Esophagus squamous epithelium (tissue), 5 donors: ENCODE measurements around the gene PDLIM5. TPM values are rescaled to one million over a fixed set of nuclear protein-coding genes. Genes with fewer than 3 reads are reported as not detected.

ENCODE experiments used
- DNase-seq: peaks from one replicate; lab custom pipeline; 2025; lab: John Stamatoyannopoulos, UW
- H3K27ac ChIP-seq, 4 donors: fragments of 200-600 bp; sonication (generic); one replicate each; pipeline ENCODE4 v1.5.1; 2016 to 2019; ENCODE audit warnings: mild to moderate bottlenecking in 1 of 4
- H3K27me3 ChIP-seq, 4 donors: fragments of 200-600 bp; sonication (generic); 1 replicate in 3 of 4; 2 replicates in 1 of 4; pipeline versions ENCODE4 v1.5.1 to v1.6.0; 2017 to 2021; ENCODE audit warnings: antibody characterized with exemption in 1 of 4
- H3K36me3 ChIP-seq, 3 donors: fragments of 200-600 bp; sonication (generic); one replicate each; pipeline ENCODE4 v1.5.1; 2016 to 2019
- H3K4me1 ChIP-seq, 3 donors: fragments of 200-600 bp; sonication (generic); one replicate each; pipeline ENCODE4 v1.5.1; 2017 to 2019
- H3K4me3 ChIP-seq, 4 donors: fragments of 200-600 bp; sonication (generic); 1 replicate in 3 of 4; 2 replicates in 1 of 4; pipeline ENCODE4 v1.5.1; 2016 to 2019; ENCODE audit warnings: mild to moderate bottlenecking in 2 of 4, moderate library complexity in 1 of 4
- H3K9me3 ChIP-seq, 3 donors: fragments of 200-600 bp; sonication (generic); one replicate each; pipeline ENCODE4 v1.5.1; 2016 to 2019
- CTCF ChIP-seq, 6 experiments: fragments of 450-650 bp in 4 of 6; fragments of 200-600 bp in 2 of 6; sonication (generic) in 2 of 6; IDR thresholded peaks; one replicate each; pipeline ENCODE4 v1.5.1; 2016 to 2019; ENCODE audit warnings: antibody characterized with exemption in 6 of 6, mild to moderate bottlenecking in 4 of 6, moderate library complexity in 4 of 6
- POLR2A ChIP-seq, 4 donors: fragments of 450-650 bp; IDR thresholded peaks; one replicate each; pipeline ENCODE4 v1.6.1; 2017; ENCODE audit warnings: antibody characterized with exemption in 4 of 4, mild to moderate bottlenecking in 4 of 4, moderate library complexity in 3 of 4
- WGBS, 2 donors: methylation state at CpG; one replicate each; pipeline ENCODE4 v1.1.5; 2018; 5-methylcytosine and 5-hydroxymethylcytosine counted together
- intact Hi-C: fragments of 100-400 bp; cut with DNase I; formaldehyde crosslinking; loops from one replicate; pipeline ENCODE4 v1.15.0; 2022
- total RNA-seq, 4 donors: library from RNA; depleted of rRNA; stranded (reverse); fragments of >200 nt; gene quantifications; one replicate each; pipeline ENCODE4 v1.1.0, GENCODE V29; 2016
- donor health status: DM: yes; HTN: yes; CAD: no.

The PDLIM5 gene
- total RNA-seq, 4 donors from 2014 or later, result 57.0 to 204 (median 157) TPM

GRCh38 chr4:94435874-94436273, 15.9 kb upstream of the PDLIM5 start:
- no peaks in the 10 kb centered on the region for H3K9me3 ChIP-seq
- no peak overlapping the region for H3K4me3 ChIP-seq
- TF ChIP-seq POLR2A (IDR thresholded peaks at IDR 0.05), result no peak
- WGBS, 2 donors, result 57 to 73% methylated on average over 2 of the region's 2 CpGs
- DNase-seq, result no peak
- intact Hi-C loops, result no loop called here
- no peaks in the 10 kb centered on the region for H3K4me1 ChIP-seq
- H3K27ac ChIP-seq, result no peak overlapping the region
- no peaks in the 10 kb centered on the region for H3K36me3 ChIP-seq
- no peaks in the 10 kb centered on the region for H3K27me3 ChIP-seq

- H3K36me3 ChIP-seq, result no peaks in the 10 kb centered on the region
- TF ChIP-seq CTCF (IDR thresholded peaks at IDR 0.05), result no peak
- no peak for TF ChIP-seq POLR2A (IDR thresholded peaks at IDR 0.05)
- no peak for DNase-seq
- no peaks in the 10 kb centered on the region for H3K27me3 ChIP-seq
- intact Hi-C loops, result no loop called here
- no peak overlapping the region for H3K4me3 ChIP-seq
- H3K4me1 ChIP-seq, result no peaks in the 10 kb centered on the region
- no peaks in the 10 kb centered on the region for H3K9me3 ChIP-seq
- no peak overlapping the region for H3K27ac ChIP-seq
- WGBS, 2 donors, result 85 to 95% methylated on average over 1 of the region's 1 CpG
Measured at GRCh38 chr4:94436512-94436911, 15.2 kb upstream of the PDLIM5 start.

DNA sequence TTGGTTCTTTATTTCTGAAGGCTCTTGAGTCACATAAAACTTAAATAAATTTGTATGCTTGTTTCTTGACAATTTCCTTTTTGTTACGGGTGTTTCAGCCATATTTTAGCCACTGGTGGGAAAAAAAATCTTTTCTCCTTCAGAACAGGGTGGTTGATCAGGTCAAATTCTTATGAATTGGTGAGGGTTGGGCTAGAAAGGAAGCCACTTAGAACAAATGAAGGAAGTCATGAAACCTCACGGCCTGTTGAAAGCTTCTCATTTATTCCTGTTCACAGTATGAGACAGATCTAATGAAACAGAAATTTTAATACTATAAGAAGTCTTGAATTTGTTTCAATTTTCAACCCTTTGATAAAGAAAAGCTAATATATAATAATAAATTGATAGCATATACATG, 12.1 kb upstream of the PDLIM5 start:
- no peak overlapping the region for H3K4me3 ChIP-seq
- no peaks in the 10 kb centered on the region for H3K4me1 ChIP-seq
- 65 to 67% methylated on average over 2 of the region's 2 CpGs for WGBS, 2 donors
- no peak overlapping the region for H3K27ac ChIP-seq
- no peak for DNase-seq
- no peaks in the 10 kb centered on the region for H3K9me3 ChIP-seq
- intact Hi-C loops, result no loop called here
- no peaks in the 10 kb centered on the region for H3K36me3 ChIP-seq
- TF ChIP-seq CTCF (IDR thresholded peaks at IDR 0.05) (no peak), POLR2A (IDR thresholded peaks at IDR 0.05) (no peak)
- H3K27me3 ChIP-seq, result no peaks in the 10 kb centered on the region

GRCh38 chr4:94441838-94442237, 9.9 kb upstream of the PDLIM5 start:
- WGBS, 2 donors, result 79 to 90% methylated on average over 3 of the region's 3 CpGs
- Histone ChIP-seq H3K4me3 (no peak overlapping the region), H3K27ac (no peak overlapping the region), H3K36me3 (no peaks in the 10 kb centered on the region), H3K9me3 (no peaks in the 10 kb centered on the region), H3K4me1 (no peaks in the 10 kb centered on the region), H3K27me3 (no peaks in the 10 kb centered on the region)
- intact Hi-C loops, result no loop called here
- TF ChIP-seq POLR2A (IDR thresholded peaks at IDR 0.05), result no peak
- TF ChIP-seq CTCF (IDR thresholded peaks at IDR 0.05), result no peak
- no peak for DNase-seq

DNA sequence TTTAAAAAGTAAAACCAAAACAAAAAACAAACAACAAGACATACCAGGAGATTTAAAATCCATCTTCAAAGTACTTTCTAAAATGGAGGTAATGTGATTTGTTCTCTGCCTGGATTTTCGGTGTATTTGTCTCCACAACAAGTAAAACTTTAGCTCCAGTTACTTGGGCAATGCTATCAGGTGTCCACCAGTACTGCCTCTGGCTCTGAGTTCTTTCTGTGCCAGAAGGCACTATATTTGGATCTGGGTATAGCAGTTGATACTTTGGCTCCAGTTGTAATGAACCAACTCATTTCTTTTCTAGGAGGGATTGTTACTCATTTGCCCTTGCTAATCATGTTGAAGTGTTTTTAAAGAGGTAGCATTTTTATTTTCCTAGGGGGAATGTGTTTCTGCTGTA, 9.5 kb upstream of the PDLIM5 start:
- no peak for DNase-seq
- Histone ChIP-seq H3K36me3 (no peaks in the 10 kb centered on the region), H3K4me3 (no peak overlapping the region), H3K4me1 (no peaks in the 10 kb centered on the region), H3K27ac (no peak overlapping the region), H3K27me3 (no peaks in the 10 kb centered on the region), H3K9me3 (no peaks in the 10 kb centered on the region)
- no peak for TF ChIP-seq CTCF (IDR thresholded peaks at IDR 0.05)
- no peak for TF ChIP-seq POLR2A (IDR thresholded peaks at IDR 0.05)
- intact Hi-C loops, result no loop called here
- 93 to 95% methylated on average over 1 of the region's 1 CpG for WGBS, 2 donors

GRCh38 chr4:94446386-94446785, 5.4 kb upstream of the PDLIM5 start:
- H3K9me3 ChIP-seq, result no peaks in the 10 kb centered on the region
- H3K36me3 ChIP-seq, result no peaks in the 10 kb centered on the region
- whole genome bisulfite sequencing, 2 donors, result 45 to 54% methylated on average over 3 of the region's 3 CpGs
- TF ChIP-seq POLR2A (IDR thresholded peaks at IDR 0.05), result no peak
- TF ChIP-seq CTCF (IDR thresholded peaks at IDR 0.05), result no peak
- DNase-seq, result no peak
- H3K4me1 ChIP-seq, result peaks cover 0 to 20% (median 13%) of the 10 kb centered on the region in 3 donors
- H3K4me3 ChIP-seq, result no peak overlapping the region
- intact Hi-C loops, result no loop called here
- H3K27me3 ChIP-seq, result no peaks in the 10 kb centered on the region
- no peak overlapping the region for H3K27ac ChIP-seq
